Right atrium auricular region (tissue), 2 donors: ENCODE results near the gene NCK1. TPM values are rescaled to one million over a fixed set of nuclear protein-coding genes. Genes with fewer than 3 reads are reported as not detected.
A peak's percentile ranks its signal among the peaks of the same experiment; 100 is the strongest.
"Not testable (repeated sequence)": the region's sequence is repeated elsewhere in the genome, so short reads cannot be mapped to it uniquely, and the experiment has no call there.

Experiments
- DNase-seq: peaks from one replicate; pipeline ENCODE4 v3.0.0-alpha.2; 2019; ENCODE audit warnings: low spot score
- H3K27ac ChIP-seq, 2 donors: fragments of 200-600 bp; sonication (generic); 1 replicate in 1 of 2; 2 replicates in 1 of 2; pipeline ENCODE4 v1.5.1; 2016 to 2019
- H3K27me3 ChIP-seq, 2 donors: fragments of 200-600 bp; sonication (generic); one replicate each; pipeline versions ENCODE4 v1.5.1 to v1.6.0; 2017 to 2019
- H3K36me3 ChIP-seq: fragments of 200-600 bp; sonication (generic); one replicate; pipeline ENCODE4 v1.5.1; 2016
- H3K4me1 ChIP-seq, 2 donors: fragments of 200-600 bp; sonication (generic); one replicate each; pipeline versions ENCODE4 v1.5.1 to v1.6.0; 2017 to 2019
- H3K4me3 ChIP-seq, 2 donors: fragments of 200-600 bp; sonication (generic); 1 replicate in 1 of 2; 2 replicates in 1 of 2; pipeline ENCODE4 v1.5.1; 2017 to 2019; ENCODE audit warnings: mild to moderate bottlenecking in 1 of 2, moderate library complexity in 1 of 2
- H3K9me3 ChIP-seq, 2 donors: fragments of 200-600 bp; sonication (generic); one replicate each; pipeline ENCODE4 v1.5.1; 2019
- total RNA-seq, 2 donors: library from RNA; depleted of rRNA; stranded (reverse); fragments of >200 nt; gene quantifications; one replicate each; pipeline ENCODE4 v1.1.0, GENCODE V29; 2016
- TF ChIP-seq, protein P1 (sequence below), 2 donors: fragments of 200-600 bp; sonication (generic); IDR thresholded peaks; one replicate each; pipeline ENCODE4 v1.5.1; 2019; ENCODE audit warnings: antibody characterized with exemption in 2 of 2

NCK1 gene
- total RNA-seq, 2 donors from 2014 or later = 21.5 to 22.0 TPM

GRCh38 chr3:136893848-136894443 lies 31.9 kb downstream of the NCK1 start:
- no peak for DNase-seq
- Histone ChIP-seq H3K9me3 (no peaks in the 10 kb centered on the region), H3K36me3 (no peaks in the 10 kb centered on the region), H3K27ac (peak overlapping the region in 1 of 2 donors; percentile 26), H3K27me3 (no peaks in the 10 kb centered on the region), H3K4me3 (no peak overlapping the region), H3K4me1 (peaks cover 0 to 11% of the 10 kb centered on the region in 2 donors)
- TF ChIP-seq, protein P1, sequence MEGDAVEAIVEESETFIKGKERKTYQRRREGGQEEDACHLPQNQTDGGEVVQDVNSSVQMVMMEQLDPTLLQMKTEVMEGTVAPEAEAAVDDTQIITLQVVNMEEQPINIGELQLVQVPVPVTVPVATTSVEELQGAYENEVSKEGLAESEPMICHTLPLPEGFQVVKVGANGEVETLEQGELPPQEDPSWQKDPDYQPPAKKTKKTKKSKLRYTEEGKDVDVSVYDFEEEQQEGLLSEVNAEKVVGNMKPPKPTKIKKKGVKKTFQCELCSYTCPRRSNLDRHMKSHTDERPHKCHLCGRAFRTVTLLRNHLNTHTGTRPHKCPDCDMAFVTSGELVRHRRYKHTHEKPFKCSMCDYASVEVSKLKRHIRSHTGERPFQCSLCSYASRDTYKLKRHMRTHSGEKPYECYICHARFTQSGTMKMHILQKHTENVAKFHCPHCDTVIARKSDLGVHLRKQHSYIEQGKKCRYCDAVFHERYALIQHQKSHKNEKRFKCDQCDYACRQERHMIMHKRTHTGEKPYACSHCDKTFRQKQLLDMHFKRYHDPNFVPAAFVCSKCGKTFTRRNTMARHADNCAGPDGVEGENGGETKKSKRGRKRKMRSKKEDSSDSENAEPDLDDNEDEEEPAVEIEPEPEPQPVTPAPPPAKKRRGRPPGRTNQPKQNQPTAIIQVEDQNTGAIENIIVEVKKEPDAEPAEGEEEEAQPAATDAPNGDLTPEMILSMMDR (IDR thresholded peaks at IDR 0.05) = no peak

- not testable (repeated sequence) for H3K27me3 ChIP-seq, H3K4me3 ChIP-seq, H3K36me3 ChIP-seq, DNase-seq, H3K27ac ChIP-seq, H3K9me3 ChIP-seq
- peaks cover 0 to 11% of the 10 kb centered on the region in 2 donors for H3K4me1 ChIP-seq
Measured at GRCh38 chr3:136897171-136897570, 35.2 kb downstream of the NCK1 start.

DNA sequence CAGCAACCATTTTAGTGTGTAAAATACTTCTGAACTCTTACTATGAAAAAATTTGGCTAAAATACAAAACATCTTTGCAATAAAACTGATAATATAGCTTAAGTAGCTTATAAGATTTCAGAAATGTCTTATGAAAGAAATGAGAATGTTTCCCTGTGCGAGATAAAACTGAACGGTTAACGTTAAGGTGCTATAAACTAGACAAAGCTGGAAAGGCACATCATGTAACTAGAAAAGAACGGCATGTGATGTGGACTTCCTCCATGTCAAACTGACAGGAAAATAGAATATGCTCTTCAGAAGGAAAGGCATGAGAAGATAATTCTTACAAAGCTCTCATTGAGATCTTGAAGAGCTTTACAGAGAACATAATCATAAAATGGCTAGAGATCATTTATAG lies 36.5 kb downstream of the NCK1 start:
- peak overlapping the region in 1 of 2 donors; percentile 5 for H3K27ac ChIP-seq
- DNase-seq = no peak
- peaks cover 0 to 10% of the 10 kb centered on the region in 2 donors for H3K4me1 ChIP-seq
- peaks cover 0 to 10% of the 10 kb centered on the region in 2 donors for H3K9me3 ChIP-seq
- TF ChIP-seq, protein P1 (IDR thresholded peaks at IDR 0.05) = no peak
- no peaks in the 10 kb centered on the region for H3K36me3 ChIP-seq
- H3K27me3 ChIP-seq = no peaks in the 10 kb centered on the region
- H3K4me3 ChIP-seq = no peak overlapping the region

- DNase-seq = no peak
- H3K27ac ChIP-seq = peak overlapping the region in 1 of 2 donors; percentile 5
- TF ChIP-seq, protein P1 (IDR thresholded peaks at IDR 0.05) = no peak
Measured at GRCh38 chr3:136898954-136899353, 36.9 kb downstream of the NCK1 start.

DNA sequence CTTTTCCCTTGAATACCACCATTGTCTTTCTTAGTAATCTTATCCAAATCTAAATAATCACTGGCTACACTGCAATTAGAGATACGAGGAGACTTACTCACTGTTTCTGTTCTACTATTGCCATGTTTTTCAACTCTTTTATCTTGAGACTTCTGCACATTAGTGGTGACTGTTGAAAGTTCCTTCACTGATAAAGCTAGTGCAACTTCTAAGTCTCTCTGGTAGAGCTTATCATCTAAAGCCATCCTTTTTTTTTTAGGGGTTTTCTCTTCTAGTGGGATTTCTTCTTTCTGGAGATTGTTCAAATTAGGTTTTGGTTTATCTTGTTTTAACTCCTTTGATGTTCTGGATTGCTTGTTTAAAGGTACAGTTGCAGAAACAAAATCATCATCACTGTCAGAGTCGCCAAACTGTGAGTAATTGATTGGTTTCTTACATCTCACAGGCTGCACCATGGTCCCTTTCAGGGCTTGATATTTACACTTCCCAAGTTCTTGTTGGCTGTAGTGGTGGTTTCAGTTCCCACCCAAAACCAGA lies 37.7 kb downstream of the NCK1 start:
- Histone ChIP-seq H3K4me3 (no peak overlapping the region), H3K4me1 (no peaks in the 10 kb centered on the region), H3K27ac (no peak overlapping the region), H3K36me3 (no peaks in the 10 kb centered on the region), H3K27me3 (no peaks in the 10 kb centered on the region), H3K9me3 (peaks cover 0 to 22% of the 10 kb centered on the region in 2 donors)
- no peak for DNase-seq
- TF ChIP-seq, protein P1 (IDR thresholded peaks at IDR 0.05) = no peak

More at GRCh38 chr3:136898954-136899353, 36.9 kb downstream of the NCK1 start:
- Histone ChIP-seq H3K4me3 (no peak overlapping the region), H3K4me1 (peaks cover 0 to 6% of the 10 kb centered on the region in 2 donors), H3K36me3 (no peaks in the 10 kb centered on the region), H3K27me3 (no peaks in the 10 kb centered on the region), H3K9me3 (peaks cover 0 to 14% of the 10 kb centered on the region in 2 donors)

DNA sequence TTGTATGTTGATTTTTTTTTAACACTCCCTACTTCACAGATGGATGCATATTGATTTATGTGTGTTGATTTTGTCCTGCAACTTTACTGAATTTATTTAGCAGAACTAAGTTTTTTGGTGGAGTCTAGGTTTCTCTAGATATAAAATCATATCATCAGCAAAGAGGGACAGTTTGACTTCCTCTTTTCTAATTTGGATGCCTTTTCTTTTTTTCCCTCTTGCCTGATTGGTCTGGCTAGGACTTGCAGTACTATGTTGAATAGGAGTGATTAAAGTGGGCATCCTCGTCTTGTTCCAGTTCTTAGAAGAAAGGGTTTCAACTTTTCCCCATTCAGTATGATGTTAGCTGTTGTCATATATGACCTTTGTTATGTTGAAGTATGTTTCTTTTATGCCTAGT lies 38.7 kb downstream of the NCK1 start:
- not testable (repeated sequence) for H3K4me3 ChIP-seq, H3K27me3 ChIP-seq, DNase-seq, H3K4me1 ChIP-seq, H3K27ac ChIP-seq, H3K36me3 ChIP-seq
- peaks cover 0 to 23% of the 10 kb centered on the region in 2 donors for H3K9me3 ChIP-seq

- H3K27me3 ChIP-seq = no peaks in the 10 kb centered on the region
- TF ChIP-seq, protein P1 (IDR thresholded peaks at IDR 0.05) = no peak
- H3K36me3 ChIP-seq = no peaks in the 10 kb centered on the region
- no peaks in the 10 kb centered on the region for H3K4me1 ChIP-seq
- no peak overlapping the region for H3K4me3 ChIP-seq
- H3K27ac ChIP-seq = no peak overlapping the region
- no peak for DNase-seq
- H3K9me3 ChIP-seq = peaks cover 0 to 23% of the 10 kb centered on the region in 2 donors
Measured at GRCh38 chr3:136901391-136901790, 39.4 kb downstream of the NCK1 start.

- H3K4me1 ChIP-seq, H3K36me3 ChIP-seq: not testable (repeated sequence)
Measured at GRCh38 chr3:136902530-136902929, 40.5 kb downstream of the NCK1 start.

More at GRCh38 chr3:136902530-136902929, 40.5 kb downstream of the NCK1 start:
- peaks cover 0 to 23% of the 10 kb centered on the region in 2 donors for H3K9me3 ChIP-seq
- not testable (repeated sequence) for H3K27me3 ChIP-seq, H3K27ac ChIP-seq, DNase-seq, H3K4me3 ChIP-seq
